Upper lobe of left lung (tissue), 6 donors: ENCODE results near the gene SMARCB1. TPM values are rescaled to one million over a fixed set of nuclear protein-coding genes. Genes with fewer than 3 reads are reported as not detected.

Experiments used
- ATAC-seq, 2 donors: fragments of 200-7000 bp; cut with Tn5 transposase; one replicate each; pipeline ENCODE4 v1.9.1; 2022; ENCODE audit warnings: mild to moderate bottlenecking in 2 of 2, moderate library complexity in 2 of 2; ENCODE audit not compliant: low FRiP score in 2 of 2
- DNase-seq, 2 donors: peaks; one replicate each; pipeline ENCODE4 v3.0.0-alpha.2; 2019 to 2020
- H3K27ac ChIP-seq, 4 donors: fragments of 200-600 bp; sonication (generic); one replicate each; pipeline ENCODE4 v1.5.1; 2016 to 2019
- H3K27me3 ChIP-seq, 4 donors: fragments of 200-600 bp; sonication (generic); one replicate each; pipeline ENCODE4 v1.5.1; 2017 to 2019
- H3K36me3 ChIP-seq, 4 donors: fragments of 200-600 bp; sonication (generic); one replicate each; pipeline ENCODE4 v1.5.1; 2016 to 2019
- H3K4me1 ChIP-seq, 4 donors: fragments of 200-600 bp; sonication (generic); one replicate each; pipeline ENCODE4 v1.5.1; 2018 to 2019
- H3K4me3 ChIP-seq, 4 donors: fragments of 200-600 bp; sonication (generic); one replicate each; pipeline ENCODE4 v1.5.1; 2017 to 2019; ENCODE audit warnings: mild to moderate bottlenecking in 2 of 4, moderate library complexity in 1 of 4
- H3K9me3 ChIP-seq, 4 donors: fragments of 200-600 bp; sonication (generic); one replicate each; pipeline ENCODE4 v1.5.1; 2018 to 2019
- CTCF ChIP-seq, 6 experiments: fragments of 450-650 bp in 4 of 6; fragments of 200-600 bp in 2 of 6; sonication (generic) in 2 of 6; IDR thresholded peaks; one replicate each; pipeline ENCODE4 v1.5.1; 2016 to 2019; ENCODE audit warnings: antibody characterized with exemption in 6 of 6
- EP300 ChIP-seq, 4 donors: sonication (generic); formaldehyde crosslinking; IDR thresholded peaks; one replicate each; pipeline ENCODE4 v1.5.1; 2017; ENCODE audit warnings: antibody characterized with exemption in 4 of 4, control low read depth in 2 of 4
- POLR2A ChIP-seq, 4 donors: fragments of 450-650 bp; IDR thresholded peaks; one replicate each; pipeline ENCODE4 v1.5.1; 2016 to 2017; ENCODE audit warnings: antibody characterized with exemption in 4 of 4, mild to moderate bottlenecking in 2 of 4
- POLR2AphosphoS5 ChIP-seq, 2 donors: sonication (generic); formaldehyde crosslinking; IDR thresholded peaks; one replicate each; pipeline ENCODE4 v1.5.1; 2017; ENCODE audit warnings: antibody characterized with exemption in 2 of 2
- WGBS, 2 donors: methylation state at CpG; one replicate each; pipeline ENCODE4 v1.1.5; 2017 to 2018; 5-methylcytosine and 5-hydroxymethylcytosine counted together
- total RNA-seq, 6 donors: library from RNA; depleted of rRNA in 4 of 6; stranded (reverse); fragments of >200 nt in 4 of 6; gene quantifications; one replicate each; pipeline versions ENCODE4 v1.1.0 to v1.2.1, GENCODE V29; 2016 to 2021
- donor health status: DM: no; HTN: no; CAD: no; lungs with moderate emphysema.
- donor health status: DM: no; HTN: yes; CAD: no; lungs with severe emphysema.

The SMARCB1 gene
- total RNA-seq, 6 donors from 2014 or later: 42.8 to 72.8 (median 57.1) TPM

GRCh38 chr22:23822101-23822671 is 35.4 kb downstream of the SMARCB1 start:
- Histone ChIP-seq H3K27ac (no peak overlapping the region), H3K36me3 (peaks cover 17 to 100% (median 76%) of the 10 kb centered on the region in 4 donors), H3K9me3 (no peaks in the 10 kb centered on the region), H3K4me1 (no peaks in the 10 kb centered on the region), H3K4me3 (no peak overlapping the region), H3K27me3 (no peaks in the 10 kb centered on the region)
- WGBS, 2 donors: 88 to 96% methylated on average over 4 to 5 of the region's 6 CpGs
- TF ChIP-seq POLR2AphosphoS5 (IDR thresholded peaks at IDR 0.05): no peak
- no peak for TF ChIP-seq CTCF (IDR thresholded peaks at IDR 0.05)
- DNase-seq: peak in 1 of 2 donors; percentile 61
- peak in 1 of 2 donors; percentile 15 for ATAC-seq

GRCh38 chr22:23823331-23823791 is 36.6 kb downstream of the SMARCB1 start:
- ATAC-seq: no peak

GRCh38 chr22:23824476-23825245 is 37.9 kb downstream of the SMARCB1 start:
- WGBS, 2 donors: 85 to 96% methylated on average over 9 to 12 of the region's 13 CpGs
- H3K9me3 ChIP-seq: no peaks in the 10 kb centered on the region
- H3K4me3 ChIP-seq: no peak overlapping the region
- no peak for TF ChIP-seq EP300 (IDR thresholded peaks at IDR 0.05)
- TF ChIP-seq CTCF (IDR thresholded peaks at IDR 0.05): no peak
- no peaks in the 10 kb centered on the region for H3K27me3 ChIP-seq
- DNase-seq (no peak), ATAC-seq (peak in 1 of 2 donors; percentile 9)
- H3K36me3 ChIP-seq: peaks cover 14 to 98% (median 82%) of the 10 kb centered on the region in 4 donors
- no peak overlapping the region for H3K27ac ChIP-seq
- H3K4me1 ChIP-seq: no peaks in the 10 kb centered on the region

More at GRCh38 chr22:23823331-23823791, 36.6 kb downstream of the SMARCB1 start:
- Histone ChIP-seq H3K36me3 (peaks cover 17 to 98% (median 77%) of the 10 kb centered on the region in 4 donors), H3K27me3 (no peaks in the 10 kb centered on the region), H3K27ac (no peak overlapping the region), H3K4me3 (no peak overlapping the region), H3K4me1 (no peaks in the 10 kb centered on the region), H3K9me3 (no peaks in the 10 kb centered on the region)
- no peak for TF ChIP-seq POLR2AphosphoS5 (IDR thresholded peaks at IDR 0.05)
- no peak for TF ChIP-seq EP300 (IDR thresholded peaks at IDR 0.05)
- no peak for DNase-seq
- 88 to 96% methylated on average over 11 to 14 of the region's 14 CpGs for WGBS, 2 donors

GRCh38 chr22:23825246-23825905 is 38.6 kb downstream of the SMARCB1 start:
- no peak overlapping the region for H3K4me3 ChIP-seq
- no peak for ATAC-seq
- no peak for DNase-seq
- 94% methylated on average over 11 to 12 of the region's 12 CpGs for WGBS, 2 donors
- no peaks in the 10 kb centered on the region for H3K27me3 ChIP-seq
- no peaks in the 10 kb centered on the region for H3K9me3 ChIP-seq
- no peaks in the 10 kb centered on the region for H3K4me1 ChIP-seq
- TF ChIP-seq POLR2AphosphoS5 (IDR thresholded peaks at IDR 0.05): no peak
- TF ChIP-seq EP300 (IDR thresholded peaks at IDR 0.05): no peak
- TF ChIP-seq POLR2A (IDR thresholded peaks at IDR 0.05): no peak
- TF ChIP-seq CTCF (IDR thresholded peaks at IDR 0.05): no peak
- no peak overlapping the region for H3K27ac ChIP-seq
- peaks cover 11 to 97% (median 78%) of the 10 kb centered on the region in 4 donors for H3K36me3 ChIP-seq
